COR-L47 (cell line): Measurements from ENCODE around the gene CNGB1.
A peak's percentile ranks its signal among the peaks of the same experiment; 100 is the strongest.
"Not testable (repeated sequence)": the region's sequence is repeated elsewhere in the genome, so short reads cannot be mapped to it uniquely, and the experiment has no call there.

Experiments
- DNase-seq: peaks from one replicate; lab custom pipeline; 2025; lab: John Stamatoyannopoulos, UW

Gene CNGB1

GRCh38 chr16:57997176-57997527, 26.2 kb upstream of the CNGB1 start:
- no peak for DNase-seq

GRCh38 chr16:57996406-57997175, 25.7 kb upstream of the CNGB1 start:
- no peak for DNase-seq

- DNase-seq = no peak
Observed at GRCh38 chr16:57995721-57996405, 24.9 kb upstream of the CNGB1 start.

GRCh38 chr16:57994778-57995177, 23.9 kb upstream of the CNGB1 start:
- DNase-seq = peak; percentile 29

- no peak for DNase-seq
Observed at GRCh38 chr16:57994361-57994760, 23.4 kb upstream of the CNGB1 start.

GRCh38 chr16:57993897-57994296, 23.0 kb upstream of the CNGB1 start:
- DNase-seq = no peak

GRCh38 chr16:57993438-57993837, 22.5 kb upstream of the CNGB1 start:
- DNase-seq = peak; percentile 73

- no peak for DNase-seq
Observed at GRCh38 chr16:57992084-57992483, 21.2 kb upstream of the CNGB1 start.

GRCh38 chr16:57991551-57992059, 20.7 kb upstream of the CNGB1 start:
- no peak for DNase-seq

GRCh38 chr16:57988929-57989328, 18.0 kb upstream of the CNGB1 start:
- DNase-seq = no peak

GRCh38 chr16:57987441-57988177, 16.7 kb upstream of the CNGB1 start:
- no peak for DNase-seq

- no peak for DNase-seq
Observed at GRCh38 chr16:57986196-57986595, 15.3 kb upstream of the CNGB1 start.

GRCh38 chr16:57985204-57986181, 14.6 kb upstream of the CNGB1 start:
- no peak for DNase-seq

GRCh38 chr16:57984443-57985203, 13.7 kb upstream of the CNGB1 start:
- no peak for DNase-seq

- no peak for DNase-seq
Observed at GRCh38 chr16:57982385-57982784, 11.5 kb upstream of the CNGB1 start.

- DNase-seq = no peak
Observed at GRCh38 chr16:57981636-57982035, 10.7 kb upstream of the CNGB1 start.

GRCh38 chr16:57979006-57979585, 8.2 kb upstream of the CNGB1 start:
- no peak for DNase-seq

GRCh38 chr16:57978070-57978465, 7.1 kb upstream of the CNGB1 start:
- DNase-seq = not testable (repeated sequence)

GRCh38 chr16:57977418-57978069, 6.6 kb upstream of the CNGB1 start:
- DNase-seq = no peak

- DNase-seq = no peak
Observed at GRCh38 chr16:57976331-57976796, 5.4 kb upstream of the CNGB1 start.
